ENCODE results near the gene EPB41L2.

GRCh38 chr6:130872250-130873095 lies 190.6 kb downstream of the EPB41L2 start:
- TF ChIP-seq EP300 (IDR thresholded peaks at IDR 0.05) (no peak), CTCF (IDR thresholded peaks at IDR 0.05) (peak; percentile 70 to 86 (median 73))
